GM18505 (cell line): ENCODE results near the gene MUC5AC.
"Not testable (repeated sequence)": the region's sequence is repeated elsewhere in the genome, so short reads cannot be mapped to it uniquely, and the experiment has no call there.

Experiments used
- ATAC-seq: cut with Tn5 transposase; IDR thresholded peaks from one replicate; pipeline ENCODE4 v1.9.1; 2021; ENCODE audit not compliant: unreplicated experiment
- POLR2A ChIP-seq: IDR thresholded peaks from 4 replicates; pipeline ENCODE4 v1.6.1; 2011; ENCODE audit warnings: borderline replicate concordance; ENCODE audit not compliant: insufficient read depth, insufficient read length; ENCODE audit errors: extremely low read depth

The MUC5AC gene

GRCh38 chr11:1147792-1148191 is 10.0 kb upstream of the MUC5AC start:
- no peak for ATAC-seq

GRCh38 chr11:1148752-1149180 is 9.0 kb upstream of the MUC5AC start:
- no peak for TF ChIP-seq POLR2A
- ATAC-seq: no peak

More at GRCh38 chr11:1147792-1148191, 10.0 kb upstream of the MUC5AC start:
- no peak for TF ChIP-seq POLR2A

- TF ChIP-seq POLR2A: no peak
- no peak for ATAC-seq
These were observed 8.2 kb upstream of the MUC5AC start for GRCh38 chr11:1149545-1149944.

- ATAC-seq: no peak
- TF ChIP-seq POLR2A: no peak
These were observed 7.6 kb upstream of the MUC5AC start for GRCh38 chr11:1150116-1150515.

GRCh38 chr11:1150769-1151365 is 6.9 kb upstream of the MUC5AC start:
- no peak for ATAC-seq
- no peak for TF ChIP-seq POLR2A

GRCh38 chr11:1151366-1152315 is 6.1 kb upstream of the MUC5AC start:
- no peak for ATAC-seq
- no peak for TF ChIP-seq POLR2A

GRCh38 chr11:1152316-1153104 is 5.2 kb upstream of the MUC5AC start:
- no peak for TF ChIP-seq POLR2A
- ATAC-seq: no peak

GRCh38 chr11:1153105-1153950 is 4.4 kb upstream of the MUC5AC start:
- no peak for TF ChIP-seq POLR2A

GRCh38 chr11:1153951-1154493 is 3.7 kb upstream of the MUC5AC start:
- no peak for TF ChIP-seq POLR2A

More at GRCh38 chr11:1153105-1153950, 4.4 kb upstream of the MUC5AC start:
- no peak for ATAC-seq

GRCh38 chr11:1154656-1155055 is 3.1 kb upstream of the MUC5AC start:
- not testable (repeated sequence) for ATAC-seq

More at GRCh38 chr11:1153951-1154493, 3.7 kb upstream of the MUC5AC start:
- ATAC-seq: no peak

- TF ChIP-seq POLR2A: no peak
- ATAC-seq: no peak
These were observed 2.5 kb upstream of the MUC5AC start for GRCh38 chr11:1155274-1155693.
